Stimulated activated CD8-positive, alpha-beta memory T cell treated with anti-CD3 and anti-CD28 coated beads, Interleukin-15, amount 100 ng/mL, for 48 hours (primary cell): ENCODE results near the gene EIPR1.
"Not testable (repeated sequence)": the region's sequence is repeated elsewhere in the genome, so short reads cannot be mapped to it uniquely, and the experiment has no call there.

Source experiments
- DNase-seq, 2 donors: peaks; one replicate each; pipeline ENCODE4 v3.0.0-alpha.2; 2020; ENCODE audit warnings: low read depth in 2 of 2

The EIPR1 gene

DNA sequence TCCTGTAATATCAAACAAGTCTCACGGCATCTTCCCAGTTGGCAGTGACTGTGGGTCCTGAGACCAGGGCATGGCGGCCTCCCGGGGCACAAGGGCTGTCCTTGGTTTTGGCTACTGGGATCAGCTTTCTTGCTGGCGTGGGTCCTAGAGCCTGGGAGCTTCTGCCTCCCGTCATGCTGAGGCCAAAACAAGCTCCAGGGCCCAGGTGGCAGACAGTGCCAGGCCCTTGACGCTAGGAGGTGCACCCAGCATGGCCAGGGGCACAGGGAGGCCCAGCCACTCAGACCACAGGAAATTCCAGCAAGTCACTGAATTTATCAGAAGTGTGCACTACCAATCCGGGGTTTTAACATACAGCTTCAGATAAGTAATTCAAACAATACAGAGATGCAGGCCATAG lies 184.7 kb downstream of the EIPR1 start:
- DNase-seq: no peak

DNA sequence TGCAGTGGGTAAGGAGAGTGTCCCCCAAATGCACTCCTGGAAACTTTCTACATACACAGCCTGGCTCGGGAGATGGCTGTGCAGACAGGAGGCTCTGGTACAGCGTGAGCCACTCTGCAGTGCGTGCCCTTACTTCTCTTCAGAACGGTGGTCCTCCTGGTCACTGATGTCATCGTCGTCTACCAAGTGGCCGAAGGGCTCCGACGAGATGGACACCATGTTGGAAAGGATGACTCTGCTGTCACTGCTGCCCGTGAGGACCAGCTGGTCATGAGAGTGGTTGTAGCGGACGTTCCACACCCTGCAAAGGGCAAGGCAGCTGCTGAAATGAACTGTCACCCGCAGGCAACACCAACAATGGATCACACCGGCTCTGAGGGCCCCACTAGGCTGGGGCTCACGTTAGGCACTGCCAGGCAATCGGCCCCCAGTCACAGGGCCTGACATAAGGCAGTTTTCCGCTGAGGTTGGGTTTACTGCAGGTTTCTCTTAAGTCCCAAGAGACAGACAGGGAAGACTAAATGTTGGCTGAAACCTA lies 185.3 kb downstream of the EIPR1 start:
- no peak for DNase-seq

DNA sequence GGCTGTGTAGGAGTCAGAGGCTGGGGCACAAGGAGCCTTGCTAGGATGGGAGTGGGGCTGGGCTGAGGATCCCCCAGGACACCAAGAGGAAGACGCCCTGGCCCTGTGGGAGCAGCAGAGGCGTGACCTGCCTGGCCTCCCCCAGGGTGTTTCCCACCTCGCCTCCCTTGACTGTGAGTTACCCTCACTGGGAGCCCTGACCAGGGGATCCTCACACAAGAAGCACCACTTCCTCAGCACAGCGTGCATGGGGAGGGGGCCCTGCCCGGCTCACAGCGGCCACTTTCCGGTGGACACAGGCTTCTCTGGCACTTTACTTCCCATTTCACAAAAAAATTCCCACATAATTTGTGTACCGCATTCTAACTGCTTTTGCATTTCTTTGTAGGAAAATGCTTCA lies 187.7 kb downstream of the EIPR1 start:
- DNase-seq: no peak

DNA sequence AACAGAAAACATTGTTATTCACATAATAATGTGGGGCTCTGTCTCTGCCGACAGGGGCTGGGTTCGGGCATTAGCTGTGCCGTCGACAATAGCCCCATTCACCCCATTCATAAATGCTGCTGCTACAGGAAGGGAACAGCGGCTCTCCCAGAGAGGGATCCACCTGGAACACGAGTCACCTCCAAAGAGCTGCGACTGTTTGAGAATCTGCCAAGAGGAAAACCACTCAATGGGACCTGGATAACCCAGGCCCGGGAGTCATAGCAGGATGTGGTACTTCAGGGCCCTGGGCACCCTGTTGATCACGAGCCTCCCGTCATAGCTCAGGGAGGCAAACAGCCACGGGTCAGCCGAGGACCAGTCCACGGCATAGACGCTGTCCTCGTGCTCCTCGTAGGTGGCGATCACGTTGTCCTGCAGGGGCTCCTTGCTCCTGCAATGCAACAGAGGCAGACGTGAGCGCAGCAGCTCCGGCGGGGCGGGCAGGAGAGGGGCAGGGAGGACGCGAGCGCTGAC lies 188.5 kb downstream of the EIPR1 start:
- no peak for DNase-seq

DNA sequence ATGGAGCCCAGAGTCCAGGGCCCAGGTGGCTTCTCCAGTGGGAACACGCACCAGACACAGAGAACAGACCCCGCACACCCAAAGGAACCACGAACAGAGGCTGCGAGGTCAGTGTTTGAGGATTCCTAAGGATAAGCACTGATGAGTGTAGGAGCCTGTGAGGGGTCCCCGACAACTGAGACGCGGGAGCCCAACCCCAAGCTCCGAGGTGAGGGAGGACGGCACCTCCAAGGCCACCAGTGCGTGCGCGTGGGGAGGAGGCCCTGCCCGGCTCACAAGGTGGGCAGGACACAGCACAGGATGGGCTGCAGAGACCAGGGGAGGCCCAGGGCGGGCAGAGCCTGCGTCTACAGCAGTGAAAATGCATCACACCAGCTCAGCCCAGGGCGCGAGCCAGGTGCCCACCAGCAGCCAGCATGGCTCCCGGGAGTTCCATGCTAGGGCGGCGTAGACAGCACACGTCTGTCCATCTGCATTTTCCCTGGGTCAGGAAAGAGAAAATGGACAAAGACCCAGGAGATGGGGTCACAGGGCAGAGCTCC lies 189.1 kb downstream of the EIPR1 start:
- DNase-seq: no peak

DNA sequence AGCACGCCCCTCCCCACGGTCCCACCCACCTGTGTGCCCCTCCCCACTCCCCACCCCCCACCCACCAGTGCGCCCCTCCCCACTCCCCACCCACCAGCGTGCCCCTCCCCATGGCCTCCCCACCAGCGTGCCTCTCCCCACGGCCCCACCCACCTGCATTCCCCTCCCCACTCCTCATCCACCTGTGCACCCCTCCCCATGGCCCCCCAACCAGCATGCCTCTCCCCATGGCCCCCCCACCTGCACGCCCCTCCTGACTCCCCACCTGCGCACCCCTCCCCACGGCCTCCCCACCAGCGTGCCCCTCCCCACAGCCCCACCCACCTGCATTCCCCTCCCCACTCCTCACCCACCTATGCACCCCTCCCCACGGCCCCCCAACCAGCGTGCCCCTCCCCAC lies 190.2 kb downstream of the EIPR1 start:
- DNase-seq: no peak

DNA sequence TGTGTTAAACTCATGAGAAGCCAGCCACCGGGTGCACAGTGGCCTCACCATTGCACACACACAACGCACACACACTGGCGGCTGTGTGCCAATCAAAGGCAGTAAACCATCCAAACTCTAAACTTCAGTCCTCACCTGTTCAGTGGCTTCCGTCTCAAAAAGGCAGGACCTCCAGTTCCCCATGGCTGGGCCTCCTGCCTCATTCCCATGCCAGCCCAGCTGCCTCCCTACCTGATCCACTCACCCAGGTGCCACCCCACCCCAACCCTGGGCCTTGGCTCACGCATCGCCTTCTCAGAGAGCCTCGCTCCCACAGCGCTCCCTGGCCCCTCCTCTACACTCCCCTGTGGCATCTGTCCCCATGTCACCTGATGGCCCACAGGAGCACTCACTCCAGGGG lies 190.9 kb downstream of the EIPR1 start:
- DNase-seq: no peak

DNA sequence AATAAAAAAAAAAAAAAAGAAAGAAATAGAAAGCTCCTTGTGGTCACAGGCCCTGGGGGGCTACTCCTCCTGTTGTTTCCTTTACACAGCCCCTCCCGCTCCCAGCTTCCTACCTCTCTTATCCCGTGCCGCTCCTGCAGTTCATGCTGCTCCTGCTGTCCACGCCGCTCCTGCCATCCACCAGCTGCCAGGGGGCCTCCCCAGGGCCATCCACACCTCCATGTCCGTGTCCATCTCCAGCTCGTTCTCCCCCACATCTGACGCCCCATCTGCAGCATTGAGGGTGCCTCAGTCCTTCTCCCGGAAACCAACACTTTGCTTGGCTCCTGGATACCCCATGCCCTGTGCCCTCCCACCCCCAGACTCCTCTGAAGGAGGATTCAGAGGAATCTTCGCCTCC lies 191.7 kb downstream of the EIPR1 start:
- no peak for DNase-seq

DNA sequence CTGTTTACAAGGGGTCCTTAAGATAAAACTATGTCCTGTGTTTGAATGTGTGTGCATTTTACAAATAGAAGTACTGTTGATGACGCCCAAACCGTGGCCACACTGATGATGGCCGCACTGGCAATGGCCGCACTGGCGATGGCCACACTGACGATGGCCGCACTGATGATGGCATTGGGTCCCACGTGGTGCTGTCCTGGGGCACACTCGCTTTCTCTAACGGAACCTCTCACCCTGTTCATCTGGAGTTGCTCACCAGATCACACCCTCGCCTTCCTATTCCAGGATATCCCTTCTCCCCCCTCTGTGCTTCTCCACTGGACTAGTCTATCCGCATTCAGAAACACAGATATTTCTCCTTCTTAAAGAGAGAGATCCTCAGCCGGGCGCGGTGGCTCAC lies 192.4 kb downstream of the EIPR1 start:
- DNase-seq: no peak

DNA sequence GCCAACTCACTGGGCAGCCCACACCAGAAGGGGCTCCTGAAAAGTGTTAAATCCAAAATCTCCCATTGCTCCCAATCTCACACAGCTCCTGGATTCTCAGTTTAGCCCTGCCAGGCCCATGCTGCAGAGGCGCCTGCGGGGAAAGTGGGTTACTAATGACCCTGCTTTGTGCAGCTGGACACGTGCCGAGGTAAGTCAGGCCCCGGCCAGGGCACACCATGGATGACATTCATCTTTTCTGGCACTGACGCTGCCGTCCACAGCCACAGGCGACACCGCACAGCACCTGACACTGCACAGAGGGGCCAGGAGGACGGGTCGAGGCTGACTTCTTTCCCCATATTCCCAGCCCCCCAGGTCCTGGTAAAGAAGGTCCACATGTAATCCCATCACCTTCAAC lies 193.5 kb downstream of the EIPR1 start:
- no peak for DNase-seq

DNA sequence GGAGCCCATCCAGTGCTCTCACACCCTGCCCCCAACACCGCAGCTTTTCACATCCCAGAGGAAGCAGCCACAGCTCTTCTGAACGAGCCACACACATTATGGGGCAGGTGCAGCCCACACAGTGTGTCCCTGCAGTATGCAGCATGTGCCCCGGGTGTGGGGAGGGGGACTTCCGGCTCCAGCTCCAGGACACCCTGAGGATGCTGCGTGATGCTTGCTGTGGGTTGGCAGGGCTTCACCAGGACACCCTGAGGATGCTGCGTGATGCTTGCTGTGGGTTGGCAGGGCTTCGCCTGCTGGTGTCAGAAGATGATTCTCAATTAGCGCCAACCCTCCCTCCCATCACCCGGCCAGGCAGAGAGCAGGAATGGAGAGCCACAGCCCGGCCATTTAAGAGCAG lies 193.9 kb downstream of the EIPR1 start:
- DNase-seq: no peak

DNA sequence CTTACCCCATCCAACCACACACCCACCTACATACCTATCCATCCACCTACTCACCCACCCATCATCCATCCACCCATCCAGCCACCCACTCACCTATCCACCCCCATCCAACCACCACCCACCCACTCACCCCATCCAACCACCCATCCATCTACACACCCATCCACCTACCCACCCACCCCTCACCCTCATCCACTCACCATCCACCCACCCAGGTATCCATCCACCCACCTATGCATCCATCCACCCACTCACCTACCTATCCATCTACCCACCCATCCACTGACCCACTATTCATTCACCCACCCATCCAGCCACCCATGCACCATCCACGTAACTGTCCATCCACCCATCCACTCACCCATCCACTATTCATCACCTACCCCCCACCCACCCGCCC lies 194.8 kb downstream of the EIPR1 start:
- no peak for DNase-seq

DNA sequence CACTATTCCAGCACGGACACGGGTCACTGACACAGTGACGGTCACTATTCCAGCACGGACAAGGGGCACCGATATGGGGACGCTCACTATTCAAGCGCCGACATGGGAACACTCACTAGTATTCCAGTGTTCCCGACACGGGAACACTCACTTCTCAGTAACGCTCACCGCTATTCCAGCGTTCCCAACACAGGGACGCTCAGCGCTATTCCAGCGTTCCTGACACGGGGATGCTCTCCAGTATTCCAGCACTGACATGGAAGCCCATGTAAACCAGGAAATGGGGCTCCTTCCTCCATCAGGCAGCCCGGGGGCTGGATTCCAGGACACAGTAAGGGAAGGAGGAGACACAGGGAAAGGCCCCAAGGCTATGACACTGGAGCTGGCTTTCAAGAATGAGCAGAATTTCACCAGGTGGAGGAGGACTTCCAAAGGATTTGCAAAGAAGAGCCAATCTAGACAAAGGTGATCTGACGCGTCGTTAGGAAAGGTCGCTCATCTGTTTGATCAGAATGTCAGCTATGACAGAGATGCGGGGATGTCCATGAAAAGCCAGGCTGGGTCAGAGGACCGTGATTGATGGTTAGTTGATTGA lies 196.1 kb downstream of the EIPR1 start:
- no peak for DNase-seq

DNA sequence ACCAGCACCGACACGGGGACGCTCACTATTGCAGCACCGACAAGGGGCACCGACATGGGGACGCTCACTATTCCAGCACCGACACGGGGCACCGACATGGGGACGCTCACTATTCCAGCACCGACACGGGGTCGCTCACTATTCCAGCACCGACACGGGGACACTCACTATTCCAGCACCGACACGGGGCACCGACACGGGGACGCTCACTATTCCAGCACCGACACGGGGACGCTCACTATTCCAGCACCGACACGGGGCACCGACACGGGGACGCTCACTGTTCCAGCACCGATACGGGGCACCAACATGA lies 196.8 kb downstream of the EIPR1 start:
- not testable (repeated sequence) for DNase-seq

DNA sequence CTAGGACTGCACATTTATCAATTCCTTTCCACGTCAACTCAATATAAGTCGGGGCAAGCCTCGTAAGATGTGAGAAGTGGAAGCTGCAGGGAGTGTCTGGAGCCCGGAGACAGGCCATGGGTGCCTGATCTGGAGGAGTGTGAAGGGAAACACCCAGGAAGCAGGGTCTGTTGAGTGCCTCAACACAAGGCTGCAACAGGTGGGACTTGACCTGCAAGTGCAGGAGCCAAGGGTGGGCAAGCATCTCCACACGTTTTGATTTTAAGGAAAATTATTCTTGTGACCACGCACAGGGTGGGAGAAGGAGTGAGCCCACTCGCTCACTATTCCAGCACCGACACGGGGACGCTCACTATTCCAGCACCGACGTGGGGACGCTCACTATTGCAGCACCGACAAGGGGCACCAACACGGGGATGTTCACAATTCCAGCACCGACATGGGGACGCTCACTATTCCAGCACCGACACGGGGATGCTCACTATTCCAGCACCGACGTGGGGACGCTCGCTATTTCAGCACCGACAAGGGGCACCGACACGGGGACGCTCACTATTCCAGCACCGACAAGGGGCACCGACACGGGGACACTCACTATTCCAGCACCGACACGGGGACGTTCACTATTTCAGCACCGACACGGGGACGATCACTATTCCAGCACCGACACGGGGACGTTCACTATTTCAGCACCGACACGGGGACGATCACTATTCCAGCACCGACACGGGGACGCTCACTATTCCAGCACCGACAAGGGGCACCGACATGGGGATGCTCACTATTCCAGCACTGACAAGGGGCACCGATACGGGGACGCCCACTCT lies 197.3 kb downstream of the EIPR1 start:
- no peak for DNase-seq

DNA sequence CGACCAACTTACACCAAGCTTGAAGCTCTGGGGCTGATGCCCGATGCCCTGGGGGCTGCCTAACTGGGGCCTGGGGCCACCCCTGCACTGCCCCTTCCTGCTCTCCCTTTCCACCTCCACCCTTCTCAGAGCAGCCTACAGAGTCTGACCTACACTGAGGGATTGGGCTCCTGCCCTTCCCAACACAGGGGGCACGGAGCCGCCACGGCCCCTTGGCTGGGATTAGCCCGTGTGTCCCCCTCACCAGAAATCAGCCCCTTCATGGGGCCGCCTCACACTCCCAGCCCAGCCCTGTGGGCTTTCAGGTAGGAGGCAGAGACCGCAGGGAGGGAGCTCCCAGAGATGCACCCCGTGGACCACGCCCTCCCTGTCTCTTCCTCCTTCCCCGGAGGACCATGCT lies 198.0 kb downstream of the EIPR1 start:
- DNase-seq: no peak

DNA sequence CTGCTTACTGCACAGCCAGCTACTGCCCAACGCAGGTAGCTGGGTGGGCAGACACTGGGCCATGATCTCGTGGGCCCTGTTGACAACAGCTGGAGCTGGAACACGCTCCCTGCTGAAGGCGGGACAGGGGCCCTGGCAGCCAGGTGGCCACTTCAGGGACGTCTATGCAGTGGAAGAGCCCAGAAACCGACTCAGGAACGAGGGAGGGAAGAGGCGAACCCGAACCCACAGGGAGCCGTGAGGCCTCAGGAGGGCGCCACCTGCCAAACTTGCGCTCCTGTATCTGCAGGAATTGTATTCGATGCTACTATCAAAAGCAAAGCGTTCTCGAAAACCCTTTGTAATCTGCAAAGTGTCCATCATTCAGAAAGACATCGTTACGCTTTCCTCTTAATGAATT lies 198.4 kb downstream of the EIPR1 start:
- no peak for DNase-seq

DNA sequence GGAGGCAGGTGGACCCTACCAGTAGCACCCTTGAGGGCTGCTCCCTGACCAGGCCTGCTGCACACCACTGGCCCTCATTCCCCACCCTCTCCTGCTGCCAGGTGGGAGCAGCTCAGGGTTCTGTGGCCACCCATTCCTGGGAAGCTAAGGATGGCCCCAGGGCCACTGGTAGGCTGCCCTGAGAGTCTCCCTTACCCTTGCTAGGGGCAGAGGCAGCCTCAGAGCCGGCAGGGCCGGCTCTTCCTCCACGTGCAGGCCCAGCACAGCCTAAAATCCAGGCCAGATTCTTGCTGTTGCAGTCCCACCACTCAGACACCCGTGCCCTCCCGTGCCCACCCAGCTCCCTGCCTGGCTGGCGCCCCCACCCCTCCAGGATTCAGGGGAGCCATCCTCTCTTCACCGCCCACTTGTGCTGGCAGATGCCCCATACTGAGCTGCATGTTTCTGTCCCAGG lies 199.0 kb downstream of the EIPR1 start:
- no peak for DNase-seq

DNA sequence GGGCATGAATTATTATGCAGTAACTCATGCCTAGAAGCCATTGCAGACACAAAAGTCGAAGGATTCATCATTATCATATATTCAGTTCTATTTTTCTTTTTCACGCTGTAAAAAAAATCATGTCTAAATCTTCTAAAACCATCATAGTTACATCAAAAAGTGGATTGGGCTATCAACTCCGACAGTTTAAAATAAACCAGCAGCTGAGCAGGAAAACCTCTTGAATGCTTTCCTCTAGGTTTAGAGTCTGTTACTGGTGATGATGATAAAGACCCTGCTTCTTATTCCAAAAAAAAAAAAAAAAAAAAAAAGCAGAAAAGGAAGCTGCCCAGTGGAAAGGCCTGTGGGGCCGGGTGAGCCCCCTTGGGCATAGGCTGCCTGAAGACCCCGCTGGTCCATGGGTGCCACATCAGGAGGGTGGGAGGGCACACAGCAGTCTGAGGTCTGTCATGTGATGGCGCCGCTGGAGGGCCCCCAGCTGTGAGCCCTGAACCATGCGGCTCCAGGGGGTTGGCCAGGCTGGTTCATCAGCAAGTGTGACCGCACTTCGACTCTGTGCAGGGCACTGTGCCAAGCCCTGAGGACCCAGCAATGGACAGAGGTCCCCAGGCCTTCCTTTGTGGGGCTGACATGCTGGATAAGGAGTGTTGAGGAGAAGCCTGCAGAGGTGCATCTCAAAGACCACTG lies 199.6 kb downstream of the EIPR1 start:
- DNase-seq: no peak

DNA sequence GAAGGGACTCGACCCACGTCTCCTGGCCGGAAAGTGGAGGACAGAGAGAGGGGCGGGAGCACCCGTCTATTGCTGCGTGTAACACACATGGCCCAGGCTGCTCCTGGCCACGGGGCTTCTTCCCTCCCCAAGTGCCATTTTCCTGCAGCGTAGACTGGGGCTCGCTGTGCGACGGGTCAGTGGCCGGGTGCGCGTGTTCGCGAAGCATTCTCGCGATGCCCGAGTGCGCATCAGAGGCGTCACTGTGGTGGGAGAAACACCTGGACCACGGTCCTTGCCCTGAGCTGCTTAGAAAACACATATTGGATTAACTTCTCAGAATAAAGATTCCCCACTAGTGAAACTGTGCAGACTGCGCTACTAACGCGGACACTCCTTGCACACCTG lies 200.8 kb downstream of the EIPR1 start:
- no peak for DNase-seq

DNA sequence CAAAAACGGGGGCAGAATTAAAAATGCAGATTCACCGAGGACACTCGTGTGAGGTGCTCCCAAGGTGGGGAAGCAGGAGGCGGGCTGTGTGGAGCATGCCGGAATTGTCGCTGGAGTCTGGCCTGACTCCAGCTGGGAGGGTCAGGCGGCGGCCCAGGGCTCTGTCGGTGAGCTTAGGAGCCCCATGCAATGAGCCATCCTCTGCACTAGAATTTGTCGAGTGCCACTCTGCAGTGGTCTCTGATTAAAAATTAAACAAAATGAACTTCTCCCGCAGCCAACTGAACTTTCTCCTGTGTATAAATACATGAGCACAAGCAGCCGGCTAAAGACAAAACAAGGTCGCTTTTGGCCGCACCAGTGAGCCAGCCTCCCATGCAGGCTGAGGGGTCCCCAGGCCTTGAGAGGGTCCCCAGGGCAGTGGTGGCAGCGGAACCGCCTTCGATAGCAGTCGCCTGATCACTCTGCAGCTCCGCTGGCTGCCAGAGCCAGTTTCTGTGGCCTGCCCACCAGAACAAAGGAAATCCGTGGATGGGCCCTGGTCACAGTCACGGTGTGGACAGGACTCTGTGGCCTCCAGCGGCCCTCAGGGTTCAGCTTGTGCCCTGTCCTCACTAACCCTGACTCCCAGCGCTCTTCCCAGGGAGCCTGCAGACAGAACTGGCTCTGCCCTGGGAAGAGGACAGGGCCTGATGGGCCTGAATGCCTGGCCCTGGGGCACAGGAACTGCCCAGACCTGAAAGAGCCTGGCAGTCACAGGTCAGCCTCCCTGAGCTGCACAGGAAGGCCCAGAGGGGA lies 201.3 kb downstream of the EIPR1 start:
- DNase-seq: no peak

DNA sequence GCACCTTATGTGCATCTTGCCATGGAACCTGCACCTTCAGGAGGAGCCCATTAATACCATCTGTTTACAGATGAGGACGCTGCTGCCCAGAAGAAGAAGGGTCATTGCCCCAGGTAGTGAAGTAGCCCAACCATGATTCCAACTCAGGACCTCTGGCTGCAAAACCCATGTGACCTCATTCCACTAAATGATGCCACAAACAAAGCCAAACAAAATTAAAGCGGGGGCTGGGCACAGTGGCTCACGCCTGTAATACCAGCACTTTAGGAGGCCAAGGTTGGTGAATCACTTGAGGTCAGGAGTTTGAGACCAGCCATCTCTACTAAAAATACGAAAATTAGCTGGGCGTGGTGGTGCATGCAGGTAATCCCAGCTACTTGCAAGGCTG lies 202.1 kb downstream of the EIPR1 start:
- DNase-seq: no peak
